GM12865 (cell line): ENCODE data around the gene KLHL5.

Source experiments
- DNase-seq: peaks from one replicate; pipeline ENCODE4 v3.0.0; 2010; ENCODE audit warnings: low read depth
- H3K4me3 ChIP-seq: 2 replicates; pipeline ENCODE4 v1.5.1; 2011; ENCODE audit warnings: mild to moderate bottlenecking, low read depth, low read length, control low read depth
- TF ChIP-seq, protein P1 (sequence below): IDR thresholded peaks from 2 replicates; pipeline ENCODE4 v1.5.1; 2011; ENCODE audit warnings: low read length, control low read depth, low read depth, inconsistent platforms; ENCODE audit not compliant: insufficient read depth; ENCODE audit errors: missing control alignments

KLHL5 gene

DNA sequence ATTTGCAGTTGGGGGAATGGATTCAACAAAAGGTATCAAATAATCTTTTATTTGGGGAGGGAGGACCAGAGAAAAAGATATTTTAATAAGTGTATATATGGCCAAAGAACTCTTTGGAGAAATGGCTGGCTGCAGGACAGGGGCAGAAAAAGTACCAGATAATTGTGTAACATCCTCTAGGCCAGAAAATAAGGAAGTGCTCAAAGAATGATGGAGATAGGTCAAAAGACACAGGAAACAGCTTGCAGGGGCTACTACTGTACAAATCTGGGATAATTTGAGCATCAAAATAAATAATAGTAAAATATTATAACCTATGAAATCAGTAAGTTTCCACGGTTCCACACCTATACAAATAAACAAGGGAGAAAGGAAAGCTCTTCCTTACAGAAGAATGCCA lies 34.8 kb downstream of the KLHL5 start:
- DNase-seq = no peak
- no peak overlapping the region for H3K4me3 ChIP-seq
- TF ChIP-seq, protein P1, sequence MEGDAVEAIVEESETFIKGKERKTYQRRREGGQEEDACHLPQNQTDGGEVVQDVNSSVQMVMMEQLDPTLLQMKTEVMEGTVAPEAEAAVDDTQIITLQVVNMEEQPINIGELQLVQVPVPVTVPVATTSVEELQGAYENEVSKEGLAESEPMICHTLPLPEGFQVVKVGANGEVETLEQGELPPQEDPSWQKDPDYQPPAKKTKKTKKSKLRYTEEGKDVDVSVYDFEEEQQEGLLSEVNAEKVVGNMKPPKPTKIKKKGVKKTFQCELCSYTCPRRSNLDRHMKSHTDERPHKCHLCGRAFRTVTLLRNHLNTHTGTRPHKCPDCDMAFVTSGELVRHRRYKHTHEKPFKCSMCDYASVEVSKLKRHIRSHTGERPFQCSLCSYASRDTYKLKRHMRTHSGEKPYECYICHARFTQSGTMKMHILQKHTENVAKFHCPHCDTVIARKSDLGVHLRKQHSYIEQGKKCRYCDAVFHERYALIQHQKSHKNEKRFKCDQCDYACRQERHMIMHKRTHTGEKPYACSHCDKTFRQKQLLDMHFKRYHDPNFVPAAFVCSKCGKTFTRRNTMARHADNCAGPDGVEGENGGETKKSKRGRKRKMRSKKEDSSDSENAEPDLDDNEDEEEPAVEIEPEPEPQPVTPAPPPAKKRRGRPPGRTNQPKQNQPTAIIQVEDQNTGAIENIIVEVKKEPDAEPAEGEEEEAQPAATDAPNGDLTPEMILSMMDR = no peak

DNA sequence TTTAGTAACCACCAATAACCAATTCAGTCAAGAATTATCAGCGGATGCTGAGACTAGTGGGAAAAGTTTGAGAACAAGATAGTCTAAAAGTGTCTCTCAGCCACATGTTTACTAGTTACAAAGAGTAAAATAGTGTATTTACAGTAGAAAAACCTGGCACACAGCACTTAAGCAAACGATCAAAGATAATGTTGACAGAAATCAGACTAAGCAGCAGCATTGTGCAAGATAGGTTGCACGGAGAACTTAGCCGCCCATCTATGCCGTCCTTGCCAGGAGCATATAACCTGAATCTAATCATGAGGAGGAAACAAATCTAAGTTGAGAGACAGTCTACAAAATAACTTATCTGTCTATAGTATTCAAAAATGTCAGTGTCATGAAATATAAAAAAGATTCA lies 35.3 kb downstream of the KLHL5 start:
- no peak overlapping the region for H3K4me3 ChIP-seq
- DNase-seq = no peak
- TF ChIP-seq, protein P1 = no peak

DNA sequence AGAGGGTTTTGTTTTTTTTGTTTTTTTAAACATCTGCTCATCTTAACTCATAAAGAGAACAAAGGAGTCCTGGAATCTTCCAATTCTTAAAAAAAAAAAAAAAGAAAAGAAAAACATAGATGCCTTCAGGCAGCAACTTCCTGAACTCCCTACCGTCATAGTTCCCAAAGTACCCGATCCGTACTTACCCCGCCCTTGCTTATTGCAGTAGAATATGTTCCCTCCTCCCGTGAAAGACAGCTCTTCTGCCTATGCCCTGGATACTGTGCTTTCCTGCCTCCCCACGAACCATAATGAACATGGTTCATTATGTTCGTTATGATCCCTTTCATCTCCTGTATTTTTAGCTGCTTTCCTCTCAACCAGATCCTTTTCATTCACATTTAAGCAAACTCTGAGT lies 40.3 kb downstream of the KLHL5 start:
- TF ChIP-seq, protein P1 = no peak
- H3K4me3 ChIP-seq = no peak overlapping the region
- no peak for DNase-seq

DNA sequence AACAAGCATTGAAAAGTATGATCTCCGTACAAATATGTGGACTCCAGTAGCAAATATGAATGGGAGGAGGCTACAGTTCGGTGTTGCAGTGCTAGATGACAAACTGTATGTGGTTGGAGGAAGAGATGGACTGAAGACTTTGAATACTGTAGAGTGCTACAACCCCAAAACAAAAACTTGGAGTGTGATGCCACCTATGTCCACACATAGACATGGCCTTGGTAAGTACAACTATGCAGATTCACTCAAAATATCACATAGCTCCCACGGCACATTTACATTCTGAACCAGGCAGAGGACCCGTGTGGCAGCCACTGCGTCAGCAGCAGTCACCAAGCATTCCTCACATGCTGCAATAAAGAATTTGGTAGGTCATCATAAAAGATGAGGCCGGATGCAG lies 41.3 kb downstream of the KLHL5 start:
- H3K4me3 ChIP-seq = no peak overlapping the region
- peak; percentile 3 for DNase-seq
- TF ChIP-seq, protein P1 = no peak

DNA sequence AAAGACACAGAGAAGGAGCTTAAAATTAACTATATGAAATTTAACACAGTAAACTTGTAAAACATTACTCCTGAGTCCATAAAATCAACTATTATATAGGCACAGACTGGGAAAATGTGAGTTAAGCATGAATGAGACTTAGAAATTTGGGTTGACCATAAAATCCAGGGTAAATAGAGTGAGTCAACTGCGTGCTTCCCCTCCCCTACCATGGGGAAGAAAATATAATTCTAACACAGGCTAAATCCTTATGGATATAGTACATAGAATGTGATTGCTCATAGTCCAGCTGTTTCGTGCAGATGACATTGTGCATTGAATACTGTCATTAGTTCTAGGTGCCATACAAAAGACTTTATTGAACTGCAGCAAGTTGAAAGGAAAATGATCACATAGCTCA lies 42.2 kb downstream of the KLHL5 start:
- no peak for DNase-seq
- no peak overlapping the region for H3K4me3 ChIP-seq
- TF ChIP-seq, protein P1 = no peak

DNA sequence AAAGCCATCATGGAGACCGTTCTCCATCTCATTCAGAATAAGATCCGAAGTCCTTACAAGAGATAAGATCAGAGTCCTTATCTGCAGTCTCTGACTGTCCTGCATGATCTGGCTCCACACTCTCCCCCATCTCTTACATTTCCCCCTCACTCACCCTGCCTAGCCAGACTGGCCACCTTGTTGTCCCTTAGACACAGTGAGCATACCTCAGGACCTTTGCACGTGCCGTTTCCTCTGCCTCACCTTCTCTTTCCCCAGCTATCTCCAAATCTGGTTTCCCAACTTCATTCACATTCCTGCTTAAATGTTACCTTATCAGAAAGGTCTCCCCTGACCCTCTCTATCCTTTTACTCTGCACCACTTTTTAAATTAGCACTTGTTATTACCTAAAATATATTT lies 44.0 kb downstream of the KLHL5 start:
- TF ChIP-seq, protein P1 = no peak
- no peak for DNase-seq
- H3K4me3 ChIP-seq = no peak overlapping the region

DNA sequence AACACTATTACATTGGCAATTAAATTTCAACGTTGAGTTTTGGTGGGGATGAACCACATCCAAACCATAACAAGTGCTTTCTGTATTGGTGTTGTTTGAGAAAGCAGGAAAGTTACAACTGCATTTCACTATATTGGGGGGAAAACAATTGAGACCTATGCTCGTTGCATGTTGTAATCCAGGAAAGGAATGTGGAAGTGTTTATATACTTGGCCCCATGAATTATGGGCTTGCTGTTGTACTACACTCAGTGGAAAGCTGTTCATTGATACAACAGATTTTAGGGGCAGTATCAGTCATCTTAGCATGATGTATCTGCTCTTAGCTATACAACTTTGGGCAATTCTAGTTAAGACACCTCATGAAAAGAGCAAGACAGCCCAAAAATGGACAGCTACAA lies 52.4 kb downstream of the KLHL5 start:
- no peak overlapping the region for H3K4me3 ChIP-seq
- DNase-seq = no peak
- TF ChIP-seq, protein P1 = no peak
